ENCODE measurements around the gene GAL3ST2. TPM values are rescaled to one million over a fixed set of nuclear protein-coding genes. Genes with fewer than 3 reads are reported as not detected.
"Not testable (repeated sequence)": the region's sequence is repeated elsewhere in the genome, so short reads cannot be mapped to it uniquely, and the experiment has no call there.

Gene GAL3ST2
- total RNA-seq, 1 experiment from 2014 or later = not detected

- no peak for DNase-seq (ENCODE audit: low read depth, low spot score)
- in situ Hi-C loops (cut with HindIII; ENCODE audit: low pct_unique_long_range_greater_than_20kb, low sequenced_read_pairs) = no loop called here
Observed at GRCh38 chr2:241743620-241744019, 33.0 kb upstream of the GAL3ST2 start.

DNA sequence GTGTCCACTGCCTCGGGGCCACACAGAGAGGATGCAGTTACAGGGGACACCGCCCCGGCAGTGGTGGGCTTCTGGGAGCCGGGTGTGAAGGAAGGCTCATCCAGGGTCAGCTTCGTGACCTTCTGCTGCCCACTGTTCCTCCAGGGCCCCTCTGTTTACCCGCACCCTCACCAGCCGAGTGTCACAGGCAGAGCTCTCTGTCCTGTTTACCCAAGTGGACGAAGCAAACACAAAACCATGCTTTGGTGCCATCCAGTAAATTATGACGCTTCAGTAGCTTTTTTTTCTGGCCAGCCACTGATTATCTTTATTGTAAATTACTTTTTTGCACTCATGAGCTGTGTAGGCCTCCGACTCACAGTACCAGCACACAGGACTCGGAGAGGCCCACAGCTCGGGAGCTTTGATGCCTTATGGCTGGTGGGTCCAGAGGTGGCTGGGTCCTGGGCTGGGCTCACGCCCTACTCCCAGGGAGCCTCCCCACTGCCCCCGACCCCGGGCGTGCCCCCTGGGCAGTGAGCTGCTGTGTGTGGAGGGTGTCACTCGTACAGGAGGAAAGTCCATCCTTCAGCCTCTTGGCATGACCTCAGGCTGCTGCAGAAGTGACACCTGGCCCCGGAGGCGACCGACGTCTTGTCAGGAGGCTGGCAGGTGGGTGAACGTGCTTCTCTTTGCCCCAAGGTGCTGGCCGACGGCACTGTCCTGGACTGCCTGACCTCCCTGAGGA is 32.4 kb upstream of the GAL3ST2 start:
- no peak for DNase-seq (ENCODE audit: low read depth, low spot score)
- in situ Hi-C loops (cut with HindIII; ENCODE audit: low pct_unique_long_range_greater_than_20kb, low sequenced_read_pairs) = no loop called here

GRCh38 chr2:241745276-241745675 is 31.3 kb upstream of the GAL3ST2 start:
- in situ Hi-C loops (cut with HindIII; ENCODE audit: low pct_unique_long_range_greater_than_20kb, low sequenced_read_pairs) = no loop called here
- DNase-seq (ENCODE audit: low read depth, low spot score) = no peak

DNA sequence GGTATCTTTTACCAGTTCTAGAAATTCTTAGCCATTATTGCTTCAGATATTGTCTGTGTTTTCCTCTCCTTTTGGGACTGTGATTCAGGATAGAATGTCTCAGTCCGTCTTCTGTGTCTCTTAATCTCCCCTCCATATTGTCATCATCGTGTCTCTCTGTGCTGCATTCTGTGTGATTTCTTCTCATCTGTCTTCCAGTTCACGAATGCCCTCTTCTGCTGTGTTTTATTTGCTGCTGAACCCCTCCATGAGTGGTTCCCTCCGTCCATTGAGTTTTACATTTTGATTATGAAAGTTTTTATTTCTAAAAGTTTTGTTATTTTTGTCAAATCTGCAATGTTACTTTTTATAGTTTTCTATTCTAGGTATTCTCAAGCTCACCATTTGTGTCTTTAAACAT is 30.5 kb upstream of the GAL3ST2 start:
- in situ Hi-C loops (cut with HindIII; ENCODE audit: low pct_unique_long_range_greater_than_20kb, low sequenced_read_pairs) = no loop called here
- no peak for DNase-seq (ENCODE audit: low read depth, low spot score)

GRCh38 chr2:241748468-241749256 is 28.0 kb upstream of the GAL3ST2 start:
- no peak for DNase-seq (ENCODE audit: low read depth, low spot score)
- in situ Hi-C loops (cut with HindIII; ENCODE audit: low pct_unique_long_range_greater_than_20kb, low sequenced_read_pairs) = no loop called here

DNA sequence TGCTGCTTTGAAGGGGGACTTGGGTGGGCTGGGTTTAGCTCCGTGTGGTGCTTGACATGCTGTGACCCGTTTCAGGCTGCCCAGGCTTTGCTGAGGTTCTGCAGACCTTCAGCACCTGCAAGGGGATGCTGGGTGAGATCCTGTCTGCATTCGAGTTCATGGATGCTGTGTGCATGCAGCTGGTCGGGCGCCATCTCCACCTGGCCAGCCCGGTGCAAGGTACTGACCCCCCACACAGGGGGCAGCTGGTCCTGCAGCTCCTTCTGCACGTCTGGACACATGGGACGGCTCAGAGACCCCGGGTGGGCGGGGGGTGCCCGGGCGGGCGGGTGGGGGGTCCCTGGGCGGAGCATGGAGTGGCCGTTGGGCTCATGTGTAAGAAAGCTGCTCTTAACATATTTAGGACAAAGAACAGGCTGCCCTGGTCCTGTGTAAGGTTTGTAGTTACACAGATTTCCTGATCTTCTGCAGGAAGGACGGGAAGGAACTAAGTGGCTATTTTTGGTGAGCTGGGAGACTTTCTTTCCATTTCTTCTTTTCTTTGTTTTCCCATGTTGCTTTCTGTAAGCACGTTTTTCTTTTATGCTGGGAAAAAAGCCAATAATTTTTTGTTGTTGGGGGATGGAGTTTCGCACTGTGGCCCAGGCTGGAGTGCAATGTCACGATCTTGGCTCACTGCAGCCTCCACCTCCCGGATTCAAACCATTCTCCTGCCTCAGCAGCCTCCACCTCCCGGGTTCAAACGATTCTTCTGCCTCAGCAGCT is 26.4 kb upstream of the GAL3ST2 start:
- DNase-seq (ENCODE audit: low read depth, low spot score) = no peak
- in situ Hi-C loops (cut with HindIII; ENCODE audit: low pct_unique_long_range_greater_than_20kb, low sequenced_read_pairs) = no loop called here

DNA sequence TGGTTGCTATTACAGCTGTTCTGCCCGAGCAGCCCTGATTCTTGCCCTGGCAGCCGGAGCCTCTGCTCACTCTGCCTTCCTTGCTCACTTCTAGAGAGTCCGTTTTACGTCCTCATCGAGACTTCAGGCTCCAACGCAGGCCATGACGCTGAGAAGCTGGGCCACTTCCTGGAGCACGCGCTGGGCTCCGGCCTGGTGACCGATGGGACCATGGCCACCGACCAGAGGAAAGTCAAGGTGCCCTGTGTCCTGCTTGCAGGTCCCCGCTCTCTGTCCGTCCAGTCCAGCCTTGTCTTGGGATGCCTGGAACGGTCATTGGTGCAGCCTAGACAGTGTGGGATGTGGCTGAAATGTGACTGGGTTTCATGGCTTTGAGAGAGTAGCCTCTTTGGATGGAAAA is 25.5 kb upstream of the GAL3ST2 start:
- no peak for DNase-seq (ENCODE audit: low read depth, low spot score)
- in situ Hi-C loops (cut with HindIII; ENCODE audit: low pct_unique_long_range_greater_than_20kb, low sequenced_read_pairs) = no loop called here

GRCh38 chr2:241751776-241752175 is 24.8 kb upstream of the GAL3ST2 start:
- DNase-seq (ENCODE audit: low read depth, low spot score) = no peak
- in situ Hi-C loops (cut with HindIII; ENCODE audit: low pct_unique_long_range_greater_than_20kb, low sequenced_read_pairs) = no loop called here

- no peak for DNase-seq (ENCODE audit: low read depth, low spot score)
- in situ Hi-C loops (cut with HindIII; ENCODE audit: low pct_unique_long_range_greater_than_20kb, low sequenced_read_pairs) = no loop called here
Observed at GRCh38 chr2:241752253-241752652, 24.4 kb upstream of the GAL3ST2 start.

DNA sequence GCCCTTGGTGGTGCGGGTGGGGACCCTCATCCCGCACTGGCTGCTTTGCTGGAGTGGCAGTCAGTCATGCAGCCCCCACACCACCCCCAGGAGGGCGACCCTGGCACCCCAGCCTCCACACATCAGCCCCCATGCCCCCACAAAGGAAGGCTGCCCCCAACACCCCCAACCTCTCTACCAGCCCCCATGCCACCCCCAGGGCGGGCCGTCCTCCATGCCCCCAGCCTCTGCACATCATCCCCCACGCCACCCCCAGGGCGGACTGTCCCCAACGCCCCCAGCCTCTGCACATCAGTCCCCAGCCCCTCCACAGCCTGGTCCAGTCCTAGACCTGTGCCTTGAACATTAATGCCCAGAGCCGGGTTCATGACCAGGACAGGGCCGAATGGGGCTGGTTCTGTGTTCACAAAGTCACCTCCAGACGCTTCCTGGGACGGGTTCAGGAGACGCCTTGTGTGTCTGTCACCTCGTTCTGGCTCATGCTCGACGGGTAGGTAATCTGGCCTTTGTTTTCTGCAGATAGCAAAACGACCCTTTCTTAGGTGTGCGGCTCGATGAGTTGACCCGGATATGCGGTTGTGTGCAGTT is 23.8 kb upstream of the GAL3ST2 start:
- in situ Hi-C loops (cut with HindIII; ENCODE audit: low pct_unique_long_range_greater_than_20kb, low sequenced_read_pairs) = no loop called here
- no peak for DNase-seq (ENCODE audit: low read depth, low spot score)

DNA sequence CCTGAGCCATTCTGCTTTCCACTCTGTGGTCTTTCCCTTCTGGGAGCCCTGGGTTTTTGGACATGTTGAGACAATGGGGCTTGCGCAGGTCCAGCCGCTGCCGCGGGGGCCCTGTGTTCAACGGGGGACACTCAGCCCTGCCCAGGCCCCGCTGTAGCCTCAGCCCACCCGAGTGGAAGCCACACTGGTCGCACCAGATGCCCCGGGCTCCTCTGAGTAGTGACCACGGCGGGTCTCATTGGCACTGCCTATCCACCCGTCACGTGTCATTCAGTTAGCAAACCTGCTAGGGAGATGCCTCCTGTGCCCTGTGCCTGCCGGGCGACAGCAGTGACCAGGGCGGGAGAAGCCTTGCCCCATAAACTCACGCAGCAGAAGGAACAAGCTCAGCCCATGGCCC is 23.1 kb upstream of the GAL3ST2 start:
- DNase-seq (ENCODE audit: low read depth, low spot score) = no peak
- in situ Hi-C loops (cut with HindIII; ENCODE audit: low pct_unique_long_range_greater_than_20kb, low sequenced_read_pairs) = no loop called here

- no peak for DNase-seq (ENCODE audit: low read depth, low spot score)
- in situ Hi-C loops (cut with HindIII; ENCODE audit: low pct_unique_long_range_greater_than_20kb, low sequenced_read_pairs) = no loop called here
Observed at GRCh38 chr2:241754042-241754441, 22.6 kb upstream of the GAL3ST2 start.

DNA sequence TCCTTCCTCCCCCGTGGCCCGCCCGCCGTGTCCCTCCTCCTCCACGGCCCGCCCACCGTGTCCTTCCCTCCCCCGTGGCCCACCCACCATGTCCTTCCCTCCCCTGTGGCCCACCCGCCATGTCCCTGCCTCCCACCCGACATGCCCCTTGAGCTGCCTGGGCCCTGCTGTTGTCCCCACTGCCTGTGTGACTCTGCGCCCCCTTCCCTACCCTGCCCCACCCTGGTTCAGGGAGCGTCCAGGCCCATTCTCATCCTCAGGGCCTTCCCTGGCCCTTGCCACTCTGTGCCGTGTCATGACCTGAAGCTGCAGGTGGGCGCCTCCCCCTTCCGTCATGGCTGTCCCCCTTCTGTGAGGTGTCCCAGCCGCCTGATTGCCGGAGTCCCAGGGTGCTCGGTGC is 21.5 kb upstream of the GAL3ST2 start:
- in situ Hi-C loops (cut with HindIII; ENCODE audit: low pct_unique_long_range_greater_than_20kb, low sequenced_read_pairs) = no loop called here
- DNase-seq (ENCODE audit: low read depth, low spot score) = no peak

DNA sequence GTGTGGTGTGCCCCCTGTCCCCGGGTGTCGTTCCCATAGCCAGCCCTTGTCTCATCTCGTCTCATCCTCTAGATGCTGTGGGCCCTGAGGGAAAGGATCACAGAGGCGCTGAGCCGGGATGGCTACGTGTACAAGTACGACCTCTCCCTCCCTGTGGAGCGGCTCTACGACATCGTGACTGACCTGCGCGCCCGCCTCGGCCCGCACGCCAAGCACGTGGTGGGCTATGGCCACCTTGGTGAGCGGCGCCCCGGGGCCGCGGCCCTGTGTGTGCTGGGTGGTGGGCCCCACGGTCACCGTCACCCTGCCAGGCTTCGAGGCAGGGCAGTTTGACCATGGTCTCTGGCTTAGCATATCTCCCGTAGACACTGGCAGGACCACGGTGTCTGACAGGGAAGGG is 20.8 kb upstream of the GAL3ST2 start:
- DNase-seq (ENCODE audit: low read depth, low spot score) = no peak
- in situ Hi-C loops (cut with HindIII; ENCODE audit: low pct_unique_long_range_greater_than_20kb, low sequenced_read_pairs) = no loop called here

DNA sequence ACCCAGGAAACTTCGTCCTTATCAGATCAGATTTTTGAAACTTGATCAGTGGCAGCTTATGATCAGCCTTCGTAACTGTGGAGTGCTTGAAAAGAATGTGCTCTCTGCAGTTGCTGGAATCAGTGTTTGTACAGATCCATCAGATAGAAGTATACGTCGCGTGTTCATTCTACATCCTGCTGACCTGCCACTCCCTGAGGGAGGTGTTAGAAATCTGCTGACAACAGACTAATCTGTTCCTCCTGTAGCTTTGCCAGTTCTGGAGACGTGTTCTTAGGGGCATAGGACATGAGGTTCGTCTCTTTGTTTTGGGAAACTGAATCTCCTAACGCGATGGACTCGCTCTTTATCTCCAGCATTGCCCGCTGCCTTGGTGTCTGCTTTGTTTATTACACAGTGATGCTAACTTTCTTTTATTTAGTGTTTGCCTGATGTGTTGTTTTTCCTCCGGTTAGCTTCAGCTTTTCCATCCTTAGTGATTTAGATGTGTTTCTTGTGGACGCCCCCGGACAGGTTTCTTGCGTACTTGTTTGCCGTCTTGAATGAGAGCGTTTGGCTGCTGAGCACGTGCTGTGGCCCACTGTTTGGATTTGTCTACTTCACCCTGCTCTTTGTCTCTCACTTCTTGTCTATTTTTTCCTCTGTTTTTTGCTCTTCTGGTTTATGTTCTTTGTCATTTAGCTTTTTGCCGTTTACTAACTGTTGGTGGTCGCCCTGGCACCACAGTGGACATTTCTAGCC is 17.4 kb upstream of the GAL3ST2 start:
- no peak for DNase-seq (ENCODE audit: low read depth, low spot score)
- in situ Hi-C loops (cut with HindIII; ENCODE audit: low pct_unique_long_range_greater_than_20kb, low sequenced_read_pairs) = no loop called here

- in situ Hi-C loops (cut with HindIII; ENCODE audit: low pct_unique_long_range_greater_than_20kb, low sequenced_read_pairs); DNase-seq (ENCODE audit: low read depth, low spot score): not testable (repeated sequence)
Observed at GRCh38 chr2:241759893-241760292, 16.7 kb upstream of the GAL3ST2 start.

DNA sequence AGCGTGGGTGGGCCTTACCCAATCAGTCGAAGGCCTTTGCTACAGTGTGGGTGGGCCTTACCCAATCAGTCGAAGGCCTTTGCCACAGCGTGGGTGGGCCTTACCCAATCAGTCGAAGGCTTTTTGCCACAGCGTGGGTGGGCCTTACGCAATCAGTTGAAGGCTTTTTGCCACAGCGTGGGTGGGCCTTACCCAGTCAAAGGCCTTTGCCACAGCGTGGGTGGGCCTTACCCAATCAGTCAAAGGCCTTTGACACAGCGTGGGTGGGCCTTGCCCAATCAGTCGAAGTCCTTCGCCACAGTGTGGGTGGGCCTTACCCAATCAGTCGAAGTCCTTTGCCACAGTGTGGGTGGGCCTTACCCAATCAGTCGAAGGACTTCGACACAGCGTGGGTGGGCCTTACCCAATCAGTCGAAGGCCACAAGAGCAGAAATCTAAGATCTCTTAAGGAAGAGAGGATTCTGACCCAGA is 16.3 kb upstream of the GAL3ST2 start:
- in situ Hi-C loops (cut with HindIII; ENCODE audit: low pct_unique_long_range_greater_than_20kb, low sequenced_read_pairs) = no loop called here
- DNase-seq (ENCODE audit: low read depth, low spot score) = no peak

All from SK-MEL-5 (cell line).